HG02588 (cell line): ENCODE data around the gene TARS2.
A peak's percentile ranks its signal among the peaks of the same experiment; 100 is the strongest.

Experiments
- ATAC-seq: cut with Tn5 transposase; IDR thresholded peaks from one replicate; pipeline ENCODE4 v1.9.1; 2021; ENCODE audit warnings: mild to moderate bottlenecking, moderate library complexity; ENCODE audit not compliant: unreplicated experiment

The TARS2 gene

DNA sequence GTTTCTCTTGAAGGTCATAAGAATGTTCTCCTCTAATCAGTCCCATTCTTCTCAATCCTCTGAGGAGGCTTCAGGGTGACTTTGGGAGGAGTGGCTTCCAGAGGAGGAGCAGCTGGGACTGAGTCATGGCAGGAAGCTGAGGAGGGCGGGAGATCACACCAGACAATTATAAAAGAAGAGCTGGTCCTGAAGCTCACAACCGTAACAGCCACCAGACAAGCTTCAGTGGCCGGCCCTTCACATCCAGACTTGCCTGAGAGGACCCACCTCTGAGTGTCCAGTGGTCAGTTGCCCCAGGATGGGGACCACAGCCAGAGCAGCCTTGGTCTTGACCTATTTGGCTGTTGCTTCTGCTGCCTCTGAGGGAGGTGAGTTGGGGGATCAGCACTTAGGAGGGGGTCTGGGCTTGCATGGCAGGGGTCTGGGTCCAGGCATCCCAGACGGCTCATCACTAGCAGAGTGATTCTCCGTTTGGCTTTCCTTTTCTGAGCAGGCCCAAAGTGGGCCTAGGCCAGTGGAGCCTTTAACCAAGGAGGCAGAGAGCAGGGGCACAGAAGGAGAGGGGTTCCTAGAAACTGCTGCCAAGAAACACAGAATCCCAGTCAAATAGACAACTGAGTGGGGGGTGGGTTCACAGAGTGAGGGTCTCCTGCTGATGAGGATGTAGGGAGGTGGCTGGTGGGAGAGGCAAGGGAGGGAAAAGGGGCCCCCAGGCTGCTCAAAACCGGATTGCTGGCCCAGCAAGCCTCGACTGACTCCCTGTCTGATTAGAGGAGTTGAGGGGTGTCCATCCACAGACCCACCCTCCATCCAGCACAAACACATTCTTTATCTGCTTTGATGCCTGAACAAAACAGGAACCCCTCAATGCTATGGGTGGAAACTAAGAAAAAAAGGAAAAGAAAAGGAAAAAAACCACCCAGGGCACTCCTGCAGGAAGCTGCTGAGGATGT, 21.0 kb downstream of the TARS2 start, which contains the start of gene ECM1:
ECM1 (plus strand) TSS at position 198 of the 953 bp plus-strand sequence; CDS start at position 299, 101 bp downstream.
- ATAC-seq = no peak

DNA sequence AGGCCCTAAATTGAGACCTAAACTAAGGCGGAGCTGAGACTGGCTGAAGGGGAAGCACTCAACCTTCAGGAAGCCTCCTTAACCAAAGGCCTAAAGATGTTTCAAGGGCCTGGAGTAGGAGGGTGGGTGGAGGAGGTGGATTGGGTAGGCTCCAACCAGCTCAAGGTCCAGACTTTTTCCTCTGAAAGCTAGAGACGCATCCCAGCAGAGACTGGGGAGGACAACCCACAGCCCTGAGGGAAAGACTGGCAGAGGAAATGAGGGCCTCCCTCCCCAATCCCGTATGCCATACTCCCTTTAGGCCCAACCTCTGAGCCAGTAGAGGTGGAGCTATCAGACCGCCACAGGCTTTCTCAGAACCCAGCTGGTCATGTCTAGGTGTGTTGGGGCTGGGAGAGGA, 21.8 kb downstream of the TARS2 start:
- no peak for ATAC-seq

DNA sequence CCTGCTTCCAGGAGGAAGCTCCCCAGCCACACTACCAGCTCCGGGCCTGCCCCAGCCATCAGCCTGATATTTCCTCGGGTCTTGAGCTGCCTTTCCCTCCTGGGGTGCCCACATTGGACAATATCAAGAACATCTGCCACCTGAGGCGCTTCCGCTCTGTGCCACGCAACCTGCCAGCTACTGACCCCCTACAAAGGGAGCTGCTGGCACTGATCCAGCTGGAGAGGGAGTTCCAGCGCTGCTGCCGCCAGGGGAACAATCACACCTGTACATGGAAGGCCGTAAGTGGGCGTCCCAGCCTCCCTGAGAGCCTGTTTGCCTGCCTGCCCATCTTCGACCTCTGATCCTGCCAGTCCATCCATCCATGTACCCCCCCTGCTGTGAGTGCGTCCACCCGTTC, 24.3 kb downstream of the TARS2 start:
- ATAC-seq = no peak

DNA sequence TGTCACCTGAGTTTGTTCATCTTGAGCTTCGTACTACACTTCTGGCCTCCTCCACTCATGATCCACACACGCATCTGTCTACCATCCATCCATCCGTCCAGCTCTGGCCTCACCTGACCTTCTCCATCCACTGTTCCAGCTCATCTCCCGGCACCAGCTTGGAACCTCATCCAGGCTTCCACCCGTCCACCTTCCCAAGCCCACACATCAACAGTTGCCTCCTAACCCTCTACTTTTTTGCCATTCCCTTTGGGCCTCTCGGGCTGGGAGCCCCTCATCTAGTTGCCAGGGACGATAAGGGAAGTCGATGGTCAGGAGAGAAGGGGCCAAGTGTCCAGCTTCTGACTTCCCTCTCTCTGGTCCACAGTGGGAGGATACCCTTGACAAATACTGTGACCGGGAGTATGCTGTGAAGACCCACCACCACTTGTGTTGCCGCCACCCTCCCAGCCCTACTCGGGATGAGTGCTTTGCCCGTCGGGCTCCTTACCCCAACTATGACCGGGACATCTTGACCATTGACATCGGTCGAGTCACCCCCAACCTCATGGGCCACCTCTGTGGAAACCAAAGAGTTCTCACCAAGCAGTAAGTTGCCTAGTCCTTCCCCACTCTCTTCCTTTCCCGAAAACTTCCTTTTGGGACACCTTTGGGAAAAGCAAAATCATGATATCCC, 24.9 kb downstream of the TARS2 start:
- no peak for ATAC-seq

DNA sequence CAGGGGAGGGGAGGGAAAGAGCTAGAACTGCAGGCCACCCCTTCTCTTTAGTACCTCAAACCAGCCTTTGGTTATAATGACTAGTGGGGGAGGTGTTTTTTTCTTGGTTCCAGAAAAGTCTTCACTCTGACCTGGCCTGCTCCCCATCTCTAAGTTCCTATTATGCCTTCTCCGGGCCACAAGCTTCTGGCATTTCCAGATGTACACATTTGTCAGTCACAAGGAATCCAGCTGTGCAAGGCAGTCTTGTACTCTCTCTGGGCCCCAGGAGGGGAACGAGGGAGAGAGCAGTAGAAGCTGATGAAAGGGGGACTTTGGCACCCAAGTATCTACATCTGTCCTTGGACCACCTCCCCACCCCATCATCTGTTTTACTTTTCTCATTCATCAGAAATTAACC, 25.6 kb downstream of the TARS2 start:
- no peak for ATAC-seq

DNA sequence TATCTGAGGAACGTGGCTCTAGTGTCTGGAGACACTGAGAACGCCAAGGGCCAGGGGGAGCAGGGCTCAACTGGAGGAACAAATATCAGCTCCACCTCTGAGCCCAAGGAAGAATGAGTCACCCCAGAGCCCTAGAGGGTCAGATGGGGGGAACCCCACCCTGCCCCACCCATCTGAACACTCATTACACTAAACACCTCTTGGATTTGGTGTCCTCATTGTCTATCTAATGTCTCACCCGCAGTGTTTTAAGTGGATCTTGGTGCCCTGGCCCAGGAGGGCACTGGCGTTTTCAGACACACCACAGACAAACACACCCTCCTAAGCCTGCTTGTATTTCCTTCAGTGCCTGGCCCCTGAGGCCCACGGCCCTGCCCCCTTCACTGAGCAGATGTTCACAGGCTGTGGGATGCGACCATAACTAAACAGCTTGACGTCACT, 26.2 kb downstream of the TARS2 start:
- no peak for ATAC-seq

DNA sequence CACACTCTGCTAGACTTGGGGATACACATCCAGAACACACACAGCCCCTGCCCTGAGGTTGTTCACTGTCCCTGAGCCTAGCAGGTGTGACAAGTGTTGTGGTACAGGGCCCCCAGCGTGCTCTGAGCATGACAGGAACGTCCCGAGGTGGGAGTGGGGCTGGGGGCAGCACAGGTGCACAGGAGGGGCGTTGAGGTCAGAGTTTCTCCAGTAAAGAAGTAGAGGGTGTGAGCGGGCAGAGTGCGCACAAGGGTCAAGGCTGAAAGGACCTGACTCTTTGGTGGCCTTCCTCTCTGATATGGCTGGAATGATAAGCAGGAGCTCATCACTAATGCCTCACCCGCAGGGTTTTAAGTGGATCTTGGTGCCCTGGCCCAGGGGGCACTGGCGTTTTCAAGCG, 27.0 kb downstream of the TARS2 start:
- no peak for ATAC-seq

DNA sequence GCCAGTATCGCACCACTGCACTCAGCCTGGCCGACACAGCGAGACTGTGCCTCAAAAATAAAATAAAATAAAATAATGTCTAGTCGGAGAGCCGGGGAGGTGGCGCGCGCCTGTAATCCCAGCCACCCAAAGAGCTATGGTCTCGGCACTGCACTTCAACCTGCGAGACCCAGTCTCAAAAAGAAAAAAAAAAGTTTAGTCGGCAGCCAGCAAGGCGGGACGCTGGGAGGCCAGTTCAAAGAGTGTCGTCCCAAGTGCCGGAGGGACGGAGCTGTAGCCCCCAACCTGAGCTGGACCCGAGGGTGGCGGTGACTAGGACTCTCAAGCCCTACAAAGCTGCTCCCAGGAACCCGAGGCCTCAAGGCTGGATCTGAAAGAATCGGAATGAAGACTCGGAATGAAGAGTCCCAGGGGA, 27.7 kb downstream of the TARS2 start:
- no peak for ATAC-seq

DNA sequence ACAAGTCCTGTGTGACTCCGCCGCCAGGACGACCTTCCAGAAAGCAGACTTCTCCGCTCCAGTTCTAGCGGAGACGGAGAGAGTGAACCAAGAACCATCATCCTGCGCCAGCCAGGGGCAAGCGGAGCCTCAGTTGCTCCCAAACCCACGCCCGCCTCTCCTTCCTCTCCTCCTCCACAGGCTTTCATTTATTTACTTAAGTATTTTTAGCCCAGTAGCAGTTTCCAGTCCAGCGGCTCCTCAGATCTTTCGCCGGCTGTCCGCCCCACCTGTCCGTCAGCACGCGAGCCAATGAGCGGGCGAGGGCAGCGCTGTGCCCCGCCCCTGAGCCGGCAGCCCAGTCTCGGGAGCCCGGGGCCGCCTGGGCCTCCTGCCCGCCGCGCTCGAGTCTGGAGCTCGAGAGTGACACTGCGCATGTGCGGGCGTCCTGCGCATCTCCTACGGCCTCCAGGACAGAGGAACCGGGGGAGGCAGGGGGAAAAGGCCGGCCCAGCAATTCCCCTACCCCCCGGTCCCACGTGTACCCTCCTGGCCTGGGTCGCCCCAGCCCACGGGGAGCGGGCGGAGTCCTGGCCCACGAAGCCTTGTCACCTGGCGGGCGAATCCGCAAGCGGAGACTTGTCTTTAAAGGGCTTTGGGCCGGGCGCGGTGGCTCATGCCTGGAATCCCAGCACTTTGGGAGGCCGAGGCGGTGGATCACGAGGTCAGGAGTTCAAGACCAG, 28.3 kb downstream of the TARS2 start, which contains the start of gene FALEC:
FALEC (plus strand) TSS at position 425 of the 722 bp plus-strand sequence.
- ATAC-seq = peak; percentile 92

DNA sequence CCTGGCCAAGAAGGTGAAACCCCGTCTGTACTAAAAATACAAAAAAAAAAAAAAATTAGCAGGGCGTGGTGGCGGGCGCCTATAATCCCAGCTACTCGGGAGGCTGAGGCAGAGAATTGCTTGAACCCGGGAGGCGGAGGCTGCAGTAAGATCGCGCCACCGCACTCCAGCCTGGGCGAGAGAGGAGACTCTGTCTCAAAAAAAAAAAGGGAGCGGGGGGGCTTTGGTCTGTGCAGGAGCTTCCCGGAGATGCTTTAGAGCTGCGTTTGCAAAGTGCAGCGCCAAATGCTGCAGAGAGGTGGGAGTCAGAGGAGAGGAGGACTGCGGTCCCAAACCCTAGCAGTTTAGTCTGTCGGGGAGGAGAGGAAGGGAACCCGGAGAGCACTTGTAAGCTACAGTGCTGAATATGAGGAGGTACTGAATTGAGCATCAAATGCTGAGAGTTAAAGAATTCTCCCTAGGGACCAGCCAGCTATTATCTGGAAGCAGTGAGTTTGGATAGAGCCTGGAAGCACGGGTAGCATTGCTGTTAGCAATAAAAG, 28.9 kb downstream of the TARS2 start:
- ATAC-seq = no peak

DNA sequence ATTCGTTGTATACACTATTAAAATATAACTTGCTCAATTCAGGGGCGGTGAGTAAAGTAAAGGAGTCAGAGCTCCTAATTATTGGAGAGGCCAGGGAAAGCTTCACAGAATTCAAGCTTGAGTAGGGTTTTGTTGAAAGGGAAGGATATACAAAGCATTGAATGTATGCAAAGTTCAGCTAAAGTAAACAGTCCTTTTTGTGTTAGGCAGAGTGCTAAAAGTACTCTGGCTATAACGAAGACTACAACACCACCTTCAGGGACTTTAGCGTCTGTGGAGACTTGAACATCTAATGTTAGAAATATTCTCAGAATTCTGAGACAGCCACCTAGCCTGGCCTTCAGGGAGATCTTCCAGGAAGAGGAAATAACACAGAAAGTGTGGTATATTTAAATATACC, 29.4 kb downstream of the TARS2 start:
- no peak for ATAC-seq

DNA sequence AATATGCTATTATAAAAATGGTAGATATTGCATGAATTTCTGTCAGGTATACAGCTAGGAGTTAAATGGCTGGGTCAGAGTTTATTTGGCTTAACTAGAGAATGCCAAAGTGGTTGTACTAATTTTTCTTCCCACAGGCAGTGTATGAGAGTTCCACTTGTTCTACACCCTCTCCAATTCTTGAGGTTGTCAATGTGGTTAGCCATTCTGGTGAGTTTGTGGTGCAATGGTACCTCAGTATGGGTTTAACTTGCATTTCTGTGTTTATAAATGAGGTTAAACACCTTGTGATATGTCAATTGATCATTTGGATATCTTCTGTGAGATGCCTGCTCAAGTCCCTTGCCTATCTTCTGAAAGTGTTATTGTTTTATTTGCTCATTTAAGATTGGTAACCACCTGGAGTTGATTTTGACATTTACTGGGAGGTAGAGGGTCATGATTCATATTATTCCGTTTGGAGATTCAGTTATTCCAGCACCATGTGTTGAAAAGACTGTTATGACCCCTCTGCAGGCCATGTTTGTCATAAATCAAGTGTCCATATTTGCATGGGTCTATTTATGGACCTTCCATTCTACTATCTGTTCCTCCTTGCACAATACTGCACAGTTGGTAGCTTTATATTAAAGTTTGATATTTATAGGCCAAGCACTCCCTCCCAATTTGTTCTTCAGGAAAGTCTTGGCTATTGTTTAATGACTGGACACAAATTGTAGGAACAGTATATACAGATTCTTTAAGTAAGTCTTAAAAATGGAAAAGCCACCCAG, 34.2 kb downstream of the TARS2 start:
- ATAC-seq = no peak

DNA sequence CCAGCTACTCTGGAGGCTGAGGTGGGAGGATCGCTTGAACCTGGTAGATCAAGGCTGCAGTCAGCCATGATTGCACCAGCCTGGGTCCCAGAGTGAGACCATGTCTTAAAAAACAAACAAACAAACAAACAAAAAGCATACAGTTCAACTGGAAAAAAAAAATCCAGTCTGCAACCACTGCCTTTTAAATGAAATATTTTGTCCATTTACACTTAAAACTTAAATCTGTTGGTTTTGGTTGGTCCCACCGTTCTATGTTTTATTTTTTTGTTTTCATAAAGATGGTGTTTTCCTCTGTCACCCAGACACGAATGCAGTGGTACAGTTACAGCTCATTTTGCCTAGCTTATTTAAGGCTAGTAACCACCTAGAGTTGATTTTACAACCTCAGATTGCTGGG, 38.1 kb downstream of the TARS2 start:
- no peak for ATAC-seq

DNA sequence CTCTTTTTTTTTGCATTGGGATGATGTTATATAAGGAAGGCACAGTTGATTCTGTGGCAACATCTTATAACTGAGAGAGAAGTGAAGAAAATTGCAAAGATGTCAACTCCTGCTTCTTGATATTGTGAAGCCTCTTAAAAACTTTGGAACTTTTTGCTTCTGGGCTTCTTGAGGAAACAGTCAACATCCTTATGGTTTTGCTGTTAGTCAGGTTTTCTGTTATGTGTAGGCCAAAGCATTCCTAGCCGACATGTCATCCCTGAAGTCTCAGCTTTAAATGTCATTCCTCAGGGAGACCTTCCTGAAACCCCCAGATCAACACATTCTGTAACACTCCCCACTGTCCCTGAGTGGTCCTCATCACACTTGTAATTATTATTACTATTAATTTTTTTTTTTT, 41.0 kb downstream of the TARS2 start:
- ATAC-seq = no peak

DNA sequence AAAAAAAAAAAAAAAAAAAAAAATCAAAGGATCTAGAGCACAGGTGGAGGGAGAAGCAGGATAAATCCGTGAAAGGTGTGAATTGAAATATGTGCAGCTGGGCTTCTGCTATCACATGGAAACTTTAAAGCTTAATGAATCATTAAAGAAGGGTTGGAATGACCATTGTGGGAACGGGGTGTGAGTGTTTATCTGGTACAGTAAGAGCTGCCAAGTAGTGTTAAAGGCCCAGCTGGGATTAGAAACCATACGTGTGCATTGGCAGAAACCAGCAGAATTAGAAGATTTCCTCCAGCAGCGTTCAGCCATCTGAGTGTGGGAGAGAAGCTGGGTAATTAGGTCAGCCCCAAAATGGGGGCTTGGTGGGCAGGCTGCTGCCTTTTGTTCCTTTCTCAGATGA, 41.8 kb downstream of the TARS2 start:
- ATAC-seq = no peak

DNA sequence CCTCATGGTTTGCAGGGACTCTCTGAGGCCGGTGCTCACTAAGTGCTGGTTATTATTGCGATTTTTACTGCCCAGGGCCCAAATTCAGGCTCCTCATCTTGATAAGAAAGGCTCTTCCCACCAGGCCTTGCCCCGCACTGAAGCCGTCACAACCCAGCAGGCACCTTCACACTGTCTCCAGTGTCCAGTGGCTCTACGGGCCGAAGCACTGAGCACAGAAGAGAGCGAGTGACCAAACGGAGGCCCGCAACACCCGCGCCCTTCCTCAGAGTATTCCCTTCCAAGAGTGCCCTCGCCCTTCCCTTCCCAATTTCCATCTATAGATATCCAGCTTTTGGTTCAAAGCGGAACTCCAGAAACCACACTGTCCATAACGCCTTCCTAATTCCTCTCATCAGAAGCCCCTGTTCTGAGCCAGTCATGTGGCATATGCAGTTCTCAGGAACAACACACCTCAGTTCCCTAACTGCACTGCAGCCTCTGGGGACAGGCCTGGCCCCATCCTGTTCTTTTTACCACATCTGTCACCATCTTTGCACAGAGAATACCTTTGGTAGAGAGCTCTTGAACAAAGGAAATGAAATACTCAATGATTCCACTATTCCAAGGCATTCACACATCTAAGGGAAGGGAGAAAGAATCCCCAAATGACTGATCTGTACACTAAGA, 43.4 kb downstream of the TARS2 start:
- ATAC-seq = no peak

DNA sequence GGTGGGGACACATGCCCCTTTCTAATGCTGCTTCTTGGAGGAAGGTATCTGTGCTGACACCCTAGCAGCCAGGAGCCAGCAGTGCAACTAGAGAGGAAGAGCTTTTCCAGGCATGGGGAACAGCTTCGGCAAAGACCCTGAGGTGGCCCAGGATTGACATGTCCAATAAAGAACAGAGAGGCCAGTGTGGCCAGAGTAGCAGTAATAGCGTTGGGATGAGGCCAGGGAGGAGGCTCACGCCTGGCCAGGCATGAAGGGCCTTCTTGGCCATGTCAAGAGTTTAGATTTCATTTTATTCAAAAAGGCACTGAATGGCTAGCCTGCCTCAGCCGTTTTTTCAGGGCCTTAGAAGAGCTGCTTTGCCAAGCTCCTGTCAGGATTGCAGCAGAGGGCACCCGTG, 45.6 kb downstream of the TARS2 start:
- no peak for ATAC-seq

DNA sequence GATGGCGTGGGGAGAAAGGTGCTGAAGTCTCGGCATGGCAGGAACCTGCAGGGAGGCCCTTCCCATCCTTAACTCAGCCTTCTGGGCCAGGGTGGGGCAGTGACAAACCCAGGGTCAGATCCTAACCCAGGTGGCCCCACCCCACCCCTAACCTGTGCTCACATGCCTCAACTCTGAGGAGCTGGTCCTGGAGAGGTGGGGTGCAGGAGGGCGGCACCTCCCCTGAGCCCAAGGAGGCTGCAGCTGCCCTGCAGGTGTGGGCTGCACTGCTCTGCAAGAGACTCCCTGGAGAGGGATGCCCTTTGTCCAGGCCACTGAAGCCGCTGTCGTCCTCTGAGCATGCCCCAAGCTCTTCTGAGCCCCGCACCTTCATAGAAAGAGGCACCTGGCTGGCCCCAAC, 46.8 kb downstream of the TARS2 start:
- no peak for ATAC-seq

DNA sequence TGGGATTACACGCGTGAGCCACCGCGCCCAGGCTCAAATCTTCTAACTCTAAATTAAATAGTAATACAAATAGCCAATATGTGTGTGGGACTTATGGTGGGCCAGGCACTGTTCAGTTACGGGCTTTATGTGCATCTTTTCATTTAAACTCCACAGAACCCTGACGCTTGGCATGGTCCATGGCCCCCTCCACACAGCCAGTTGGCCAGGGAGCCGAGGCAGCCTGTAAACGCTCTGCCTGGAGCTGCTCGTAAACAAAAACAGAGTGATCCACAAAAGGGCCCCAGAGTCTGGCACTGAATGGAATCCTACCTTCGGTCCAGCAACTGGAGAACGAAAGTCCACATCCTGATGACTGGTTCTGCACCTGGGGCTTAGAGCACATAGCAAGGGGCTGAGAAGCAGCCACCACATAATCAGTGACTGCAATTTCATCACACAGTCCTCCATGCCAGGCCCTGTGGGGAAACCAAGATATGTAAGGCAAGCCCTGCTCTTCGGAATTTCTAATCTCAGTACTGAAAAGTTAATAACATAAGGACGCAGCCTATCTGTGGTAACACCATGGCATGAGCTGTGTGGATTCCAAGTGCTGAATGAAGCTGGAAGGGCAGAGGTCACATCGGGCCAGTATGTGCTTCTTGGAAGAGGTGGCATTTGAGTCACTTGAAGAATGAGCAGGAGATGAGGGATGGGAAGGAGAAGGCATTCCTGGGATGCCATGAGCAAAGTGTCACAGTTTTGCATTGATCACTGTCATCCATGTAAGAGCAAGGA, 48.5 kb downstream of the TARS2 start:
- no peak for ATAC-seq
